Esophagus squamous epithelium (tissue), 5 donors: ENCODE results near the gene MALRD1. TPM values are rescaled to one million over a fixed set of nuclear protein-coding genes. Genes with fewer than 3 reads are reported as not detected.

Experiments
- DNase-seq: peaks from one replicate; lab custom pipeline; 2025; lab: John Stamatoyannopoulos, UW
- H3K27ac ChIP-seq, 4 donors: fragments of 200-600 bp; sonication (generic); one replicate each; pipeline ENCODE4 v1.5.1; 2016 to 2019; ENCODE audit warnings: mild to moderate bottlenecking in 1 of 4
- H3K27me3 ChIP-seq, 4 donors: fragments of 200-600 bp; sonication (generic); 1 replicate in 3 of 4; 2 replicates in 1 of 4; pipeline versions ENCODE4 v1.5.1 to v1.6.0; 2017 to 2021; ENCODE audit warnings: antibody characterized with exemption in 1 of 4
- H3K36me3 ChIP-seq, 3 donors: fragments of 200-600 bp; sonication (generic); one replicate each; pipeline ENCODE4 v1.5.1; 2016 to 2019
- H3K4me1 ChIP-seq, 3 donors: fragments of 200-600 bp; sonication (generic); one replicate each; pipeline ENCODE4 v1.5.1; 2017 to 2019
- H3K4me3 ChIP-seq, 4 donors: fragments of 200-600 bp; sonication (generic); 1 replicate in 3 of 4; 2 replicates in 1 of 4; pipeline ENCODE4 v1.5.1; 2016 to 2019; ENCODE audit warnings: mild to moderate bottlenecking in 2 of 4, moderate library complexity in 1 of 4
- H3K9me3 ChIP-seq, 3 donors: fragments of 200-600 bp; sonication (generic); one replicate each; pipeline ENCODE4 v1.5.1; 2016 to 2019
- CTCF ChIP-seq, 6 experiments: fragments of 450-650 bp in 4 of 6; fragments of 200-600 bp in 2 of 6; sonication (generic) in 2 of 6; IDR thresholded peaks; one replicate each; pipeline ENCODE4 v1.5.1; 2016 to 2019; ENCODE audit warnings: antibody characterized with exemption in 6 of 6, mild to moderate bottlenecking in 4 of 6, moderate library complexity in 4 of 6
- POLR2A ChIP-seq, 4 donors: fragments of 450-650 bp; IDR thresholded peaks; one replicate each; pipeline ENCODE4 v1.6.1; 2017; ENCODE audit warnings: antibody characterized with exemption in 4 of 4, mild to moderate bottlenecking in 4 of 4, moderate library complexity in 3 of 4
- WGBS, 2 donors: methylation state at CpG; one replicate each; pipeline ENCODE4 v1.1.5; 2018; 5-methylcytosine and 5-hydroxymethylcytosine counted together
- intact Hi-C: fragments of 100-400 bp; cut with DNase I; formaldehyde crosslinking; loops from one replicate; pipeline ENCODE4 v1.15.0; 2022
- total RNA-seq, 4 donors: library from RNA; depleted of rRNA; stranded (reverse); fragments of >200 nt; gene quantifications; one replicate each; pipeline ENCODE4 v1.1.0, GENCODE V29; 2016
- donor health status: DM: yes; HTN: yes; CAD: no.

The MALRD1 gene
- total RNA-seq, 4 donors from 2014 or later = 0.38 TPM; not detected in 3

- Histone ChIP-seq H3K27me3 (no peaks in the 10 kb centered on the region), H3K9me3 (peaks cover 0 to 3% (median 0%) of the 10 kb centered on the region in 3 donors), H3K36me3 (no peaks in the 10 kb centered on the region), H3K4me1 (no peaks in the 10 kb centered on the region), H3K27ac (no peak overlapping the region), H3K4me3 (no peak overlapping the region)
- TF ChIP-seq POLR2A (IDR thresholded peaks at IDR 0.05) (no peak), CTCF (IDR thresholded peaks at IDR 0.05) (no peak)
- no peak for DNase-seq
- intact Hi-C loops = no loop called here
Observed at GRCh38 chr10:19518109-19518508, 469.5 kb downstream of the MALRD1 start.

GRCh38 chr10:19518632-19519031, 470.0 kb downstream of the MALRD1 start:
- Histone ChIP-seq H3K4me1 (no peaks in the 10 kb centered on the region), H3K27me3 (no peaks in the 10 kb centered on the region), H3K4me3 (no peak overlapping the region), H3K9me3 (peaks cover 0 to 3% (median 0%) of the 10 kb centered on the region in 3 donors), H3K27ac (no peak overlapping the region), H3K36me3 (no peaks in the 10 kb centered on the region)
- no peak for TF ChIP-seq POLR2A (IDR thresholded peaks at IDR 0.05)
- intact Hi-C loops = no loop called here
- WGBS, 2 donors = 44 to 76% methylated on average over 1 of the region's 1 CpG
- no peak for DNase-seq

GRCh38 chr10:19531324-19531723, 482.7 kb downstream of the MALRD1 start:
- 14 to 27% methylated on average over 3 of the region's 3 CpGs for WGBS, 2 donors

GRCh38 chr10:19532411-19532810, 483.8 kb downstream of the MALRD1 start:
- WGBS, 2 donors = 68 to 78% methylated on average over 3 of the region's 3 CpGs
- Histone ChIP-seq H3K27me3 (no peaks in the 10 kb centered on the region), H3K4me3 (no peak overlapping the region), H3K36me3 (no peaks in the 10 kb centered on the region), H3K27ac (no peak overlapping the region), H3K9me3 (no peaks in the 10 kb centered on the region), H3K4me1 (no peaks in the 10 kb centered on the region)
- no peak for DNase-seq
- intact Hi-C loops = no loop called here
- no peak for TF ChIP-seq POLR2A (IDR thresholded peaks at IDR 0.05)
- TF ChIP-seq CTCF (IDR thresholded peaks at IDR 0.05) = no peak

More at GRCh38 chr10:19531324-19531723, 482.7 kb downstream of the MALRD1 start:
- Histone ChIP-seq H3K36me3 (no peaks in the 10 kb centered on the region), H3K27ac (no peak overlapping the region), H3K4me3 (no peak overlapping the region), H3K27me3 (no peaks in the 10 kb centered on the region), H3K4me1 (no peaks in the 10 kb centered on the region), H3K9me3 (no peaks in the 10 kb centered on the region)
- TF ChIP-seq POLR2A (IDR thresholded peaks at IDR 0.05) (no peak), CTCF (IDR thresholded peaks at IDR 0.05) (no peak)
- intact Hi-C loops = no loop called here
- no peak for DNase-seq

- intact Hi-C loops = no loop called here
- no peak for TF ChIP-seq POLR2A (IDR thresholded peaks at IDR 0.05)
- TF ChIP-seq CTCF (IDR thresholded peaks at IDR 0.05) = no peak
- DNase-seq = no peak
- H3K9me3 ChIP-seq = no peaks in the 10 kb centered on the region
- no peaks in the 10 kb centered on the region for H3K27me3 ChIP-seq
- no peak overlapping the region for H3K4me3 ChIP-seq
- 33 to 48% methylated on average over 3 of the region's 3 CpGs for WGBS, 2 donors
- no peak overlapping the region for H3K27ac ChIP-seq
- no peaks in the 10 kb centered on the region for H3K4me1 ChIP-seq
- H3K36me3 ChIP-seq = no peaks in the 10 kb centered on the region
Observed at GRCh38 chr10:19541299-19541698, 492.7 kb downstream of the MALRD1 start.

GRCh38 chr10:19546224-19546623, 497.6 kb downstream of the MALRD1 start:
- no peak overlapping the region for H3K27ac ChIP-seq
- H3K9me3 ChIP-seq = no peaks in the 10 kb centered on the region
- TF ChIP-seq CTCF (IDR thresholded peaks at IDR 0.05) (no peak), POLR2A (IDR thresholded peaks at IDR 0.05) (no peak)
- H3K36me3 ChIP-seq = no peaks in the 10 kb centered on the region
- 72 to 90% methylated on average over 3 of the region's 3 CpGs for WGBS, 2 donors
- DNase-seq = no peak
- H3K27me3 ChIP-seq = no peaks in the 10 kb centered on the region
- H3K4me1 ChIP-seq = no peaks in the 10 kb centered on the region
- intact Hi-C loops = no loop called here
- H3K4me3 ChIP-seq = no peak overlapping the region
